ENCODE measurements around the gene RASA3.

RASA3 gene

GRCh38 chr13:114056205-114057013 is 76.0 kb downstream of the RASA3 start:
- no peak overlapping the region for H3K4me3 ChIP-seq (replicated peaks; ENCODE audit: insufficient read depth, low read length)
- no peaks in the 10 kb centered on the region for H3K27me3 ChIP-seq (ENCODE audit: insufficient read depth, poor library complexity, severe bottlenecking)
- H3K27ac ChIP-seq (replicated peaks), result peak overlapping the region; percentile 23
- no peak for DNase-seq (ENCODE audit: low read depth in 1 of 2, low spot score in 1 of 2)
- no peak for TF ChIP-seq GABPA (IDR thresholded peaks at IDR 0.05; ENCODE audit: low read depth)

GRCh38 chr13:114055766-114056165 is 76.7 kb downstream of the RASA3 start:
- Histone ChIP-seq H3K27me3 (ENCODE audit: insufficient read depth, poor library complexity, severe bottlenecking) (no peaks in the 10 kb centered on the region), H3K27ac (replicated peaks) (no peak overlapping the region)
- no peak for TF ChIP-seq SPI1 (IDR thresholded peaks at IDR 0.05; ENCODE audit: borderline replicate concordance, low read depth)

GRCh38 chr13:114054830-114055439 is 77.5 kb downstream of the RASA3 start:
- Histone ChIP-seq H3K27ac (replicated peaks) (no peak overlapping the region), H3K4me3 (replicated peaks; ENCODE audit: insufficient read depth, low read length) (no peak overlapping the region), H3K27me3 (ENCODE audit: insufficient read depth, poor library complexity, severe bottlenecking) (no peaks in the 10 kb centered on the region)
- TF ChIP-seq POLR2AphosphoS5 (IDR thresholded peaks at IDR 0.05; ENCODE audit: low read depth) (peak; percentile 32; the same call in 1 of the 2 replicates), GABPA (IDR thresholded peaks at IDR 0.05; ENCODE audit: low read depth) (no peak), SPI1 (IDR thresholded peaks at IDR 0.05; ENCODE audit: borderline replicate concordance, low read depth) (no peak), REST (IDR thresholded peaks at IDR 0.05; ENCODE audit: insufficient replicate concordance, low read depth) (no peak), CTCF (IDR thresholded peaks at IDR 0.05; ENCODE audit: insufficient read depth, low read length) (no peak)
- no peak for DNase-seq (ENCODE audit: low read depth in 1 of 2, low spot score in 1 of 2)

More at GRCh38 chr13:114055766-114056165, 76.7 kb downstream of the RASA3 start:
- H3K4me3 ChIP-seq (replicated peaks; ENCODE audit: insufficient read depth, low read length), result no peak overlapping the region
- DNase-seq (ENCODE audit: low read depth in 1 of 2, low spot score in 1 of 2), result no peak

DNA sequence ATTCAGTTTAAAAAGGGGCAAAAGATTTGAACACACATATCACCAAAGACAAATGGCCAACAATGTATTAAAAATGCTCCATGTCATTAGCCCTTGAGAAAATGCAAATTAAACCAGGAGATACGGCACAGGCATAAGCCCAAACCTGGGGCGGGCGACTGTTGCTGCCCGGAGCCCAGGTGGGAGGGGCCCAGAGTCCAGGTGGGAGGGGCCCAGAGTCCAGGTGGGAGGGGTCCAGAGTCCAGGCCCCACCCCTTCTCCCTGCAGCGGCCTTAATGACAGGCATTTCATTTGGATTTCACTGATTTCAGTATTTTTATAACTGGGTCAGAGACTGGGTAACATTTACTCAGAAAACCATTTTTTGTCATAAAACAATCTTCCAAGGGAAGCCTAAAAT is 78.2 kb downstream of the RASA3 start:
- no peak overlapping the region for H3K27ac ChIP-seq (replicated peaks)
- no peaks in the 10 kb centered on the region for H3K27me3 ChIP-seq (ENCODE audit: insufficient read depth, poor library complexity, severe bottlenecking)
- no peak for TF ChIP-seq POLR2AphosphoS5 (IDR thresholded peaks at IDR 0.05; ENCODE audit: low read depth)
- TF ChIP-seq SPI1 (IDR thresholded peaks at IDR 0.05; ENCODE audit: borderline replicate concordance, low read depth), result no peak
- DNase-seq (ENCODE audit: low read depth in 1 of 2, low spot score in 1 of 2), result no peak
- no peak overlapping the region for H3K4me3 ChIP-seq (replicated peaks; ENCODE audit: insufficient read depth, low read length)

GRCh38 chr13:114053026-114053425 is 79.4 kb downstream of the RASA3 start:
- DNase-seq (ENCODE audit: low read depth in 1 of 2, low spot score in 1 of 2), result peak in 1 of 2 experiments; percentile 77
- 0 out of 2 replicates have a peak, but pooled peaks have one; percentile 1 for TF ChIP-seq SPI1 (IDR thresholded peaks at IDR 0.05; ENCODE audit: borderline replicate concordance, low read depth)
- TF ChIP-seq REST (IDR thresholded peaks at IDR 0.05; ENCODE audit: insufficient replicate concordance, low read depth), result no peak
- Histone ChIP-seq H3K27me3 (ENCODE audit: insufficient read depth, poor library complexity, severe bottlenecking) (no peaks in the 10 kb centered on the region), H3K27ac (replicated peaks) (peak overlapping the region; percentile 23; the same call in 1 of the 2 replicates), H3K4me3 (replicated peaks; ENCODE audit: insufficient read depth, low read length) (no peak overlapping the region)
